Aorta (tissue), 5 donors: ENCODE results near the gene PATE4. TPM values are rescaled to one million over a fixed set of nuclear protein-coding genes. Genes with fewer than 3 reads are reported as not detected.
"Not testable (repeated sequence)": the region's sequence is repeated elsewhere in the genome, so short reads cannot be mapped to it uniquely, and the experiment has no call there.

Experiments
- ATAC-seq: fragments of 200-7000 bp; cut with Tn5 transposase; one replicate; pipeline ENCODE4 v1.9.1; 2022; ENCODE audit warnings: moderate library complexity; ENCODE audit not compliant: low FRiP score
- DNase-seq, 2 donors: peaks; one replicate each; pipeline ENCODE4 v3.0.0-alpha.2; 2020
- H3K27ac ChIP-seq, 2 donors: one replicate each; pipeline ENCODE4 v1.5.1; 2013; ENCODE audit warnings: low read length in 2 of 2, mild to moderate bottlenecking in 2 of 2, moderate library complexity in 2 of 2, control low read depth in 1 of 2, inconsistent platforms in 1 of 2, low read depth in 1 of 2
- H3K27me3 ChIP-seq, 2 donors: one replicate each; pipeline ENCODE4 v1.6.1; 2013; ENCODE audit warnings: control low read depth in 1 of 2, low read length in 1 of 2, mild to moderate bottlenecking in 1 of 2, moderate library complexity in 1 of 2; ENCODE audit not compliant: insufficient read depth in 2 of 2, control insufficient read depth in 1 of 2
- H3K36me3 ChIP-seq, 2 donors: one replicate each; pipeline ENCODE4 v1.6.1; 2013; ENCODE audit warnings: control low read depth in 1 of 2, low read length in 1 of 2, mild to moderate bottlenecking in 1 of 2; ENCODE audit not compliant: insufficient read depth in 2 of 2, control insufficient read depth in 1 of 2
- H3K4me1 ChIP-seq, 2 donors: one replicate each; pipeline ENCODE4 v1.6.1; 2013; ENCODE audit warnings: low read length in 2 of 2, control low read depth in 1 of 2, mild to moderate bottlenecking in 1 of 2, moderate library complexity in 1 of 2; ENCODE audit not compliant: insufficient read depth in 2 of 2, control insufficient read depth in 1 of 2
- H3K4me3 ChIP-seq, 2 donors: one replicate each; pipeline ENCODE4 v1.5.1; 2013; ENCODE audit warnings: low read length in 2 of 2, control low read depth in 1 of 2, mild to moderate bottlenecking in 1 of 2
- H3K9me3 ChIP-seq: one replicate; pipeline ENCODE4 v1.6.1; 2013; ENCODE audit warnings: mild to moderate bottlenecking, low read length; ENCODE audit not compliant: control insufficient read depth
- WGBS, 2 donors: extraction: QIAGEN DNeasy Blood & Tissue Kit; methylation state at CpG; one replicate each; pipeline ENCODE4 v1.1.7; 2013; 5-methylcytosine and 5-hydroxymethylcytosine counted together
- intact Hi-C, 2 donors: fragments of 100-400 bp; cut with DNase I; formaldehyde crosslinking; loops; one replicate each; pipeline versions ENCODE4 v1.14.2 to v1.15.0; 2022
- polyA plus RNA-seq, 2 donors: library from polyadenylated mRNA; stranded (reverse); fragments of 200-250 nt; gene quantifications; one replicate each; pipeline ENCODE4 v1.2.3, GENCODE V29; 2013
- total RNA-seq, 2 donors: library from RNA; stranded (reverse); fragmentation: NEBNext Ultra II Directional; extraction: Animal tissue kit (Norgen Biotek cat#: 25700); gene quantifications; one replicate each; pipeline ENCODE4 v1.2.1, GENCODE V29; 2021
- donor health status: healthy with polysubstance abuse.
- donor health status: Bipolar disorder and iron deficiency.
- donor health status: DM: no; HTN: no; CAD: no.
- donor health status: DM: no; HTN: no; CAD: no.
- donor health status: DM: yes; HTN: yes; CAD: no.

Gene PATE4
- total and polyA plus RNA-seq, 4 donors, result 0.50 TPM; not detected in 3

GRCh38 chr11:125842321-125842948 is 9.3 kb downstream of the PATE4 start:
- no peaks in the 10 kb centered on the region for H3K27me3 ChIP-seq
- peaks cover 2% of the 10 kb centered on the region for H3K9me3 ChIP-seq
- intact Hi-C loops, result no loop called here
- no peak for ATAC-seq
- 76 to 80% methylated on average over 3 of the region's 3 CpGs for WGBS, 2 donors
- no peaks in the 10 kb centered on the region for H3K36me3 ChIP-seq
- H3K4me1 ChIP-seq, result no peaks in the 10 kb centered on the region
- H3K4me3 ChIP-seq, result no peak overlapping the region
- DNase-seq, result no peak
- H3K27ac ChIP-seq, result no peak overlapping the region

GRCh38 chr11:125846188-125846587 is 13.1 kb downstream of the PATE4 start:
- H3K9me3 ChIP-seq, result peaks cover 2% of the 10 kb centered on the region
- H3K4me3 ChIP-seq, result no peak overlapping the region
- H3K4me1 ChIP-seq, result no peaks in the 10 kb centered on the region
- H3K27me3 ChIP-seq, result no peaks in the 10 kb centered on the region
- intact Hi-C loops, result no loop called here
- no peaks in the 10 kb centered on the region for H3K36me3 ChIP-seq
- no peak overlapping the region for H3K27ac ChIP-seq
- no peak for ATAC-seq
- DNase-seq, result no peak

- H3K27ac ChIP-seq, H3K4me1 ChIP-seq, H3K27me3 ChIP-seq, intact Hi-C loops, DNase-seq, H3K9me3 ChIP-seq, ATAC-seq, H3K4me3 ChIP-seq, H3K36me3 ChIP-seq: not testable (repeated sequence)
- WGBS, 2 donors, result 83 to 88% methylated on average over 9 of the region's 9 CpGs
Observed at GRCh38 chr11:125857670-125858069, 24.6 kb downstream of the PATE4 start.

DNA sequence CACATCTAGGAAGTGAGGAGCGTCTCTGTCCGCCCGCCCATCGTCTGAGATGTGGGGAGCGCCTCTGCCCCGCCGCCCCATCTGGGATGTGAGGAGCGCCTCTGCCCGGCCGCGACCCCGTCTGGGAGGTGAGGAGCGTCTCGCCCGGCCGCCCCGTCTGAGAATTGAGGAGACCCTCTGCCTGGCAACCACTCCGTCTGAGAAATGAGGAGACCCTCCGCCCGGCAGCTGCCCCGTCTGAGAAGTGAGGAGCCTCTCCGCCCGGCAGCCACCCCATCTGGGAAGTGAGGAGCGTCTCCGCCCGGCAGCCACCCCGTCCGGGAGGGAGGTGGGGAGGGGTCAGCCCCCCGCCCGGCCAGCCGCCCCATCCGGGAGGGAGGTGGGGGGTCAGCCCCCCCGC is 29.7 kb downstream of the PATE4 start:
- intact Hi-C loops, H3K36me3 ChIP-seq, H3K4me3 ChIP-seq, H3K4me1 ChIP-seq, ATAC-seq, DNase-seq, H3K27ac ChIP-seq, H3K27me3 ChIP-seq, H3K9me3 ChIP-seq: not testable (repeated sequence)
- 94 to 96% methylated on average over 8 to 33 of the region's 33 CpGs for WGBS, 2 donors

DNA sequence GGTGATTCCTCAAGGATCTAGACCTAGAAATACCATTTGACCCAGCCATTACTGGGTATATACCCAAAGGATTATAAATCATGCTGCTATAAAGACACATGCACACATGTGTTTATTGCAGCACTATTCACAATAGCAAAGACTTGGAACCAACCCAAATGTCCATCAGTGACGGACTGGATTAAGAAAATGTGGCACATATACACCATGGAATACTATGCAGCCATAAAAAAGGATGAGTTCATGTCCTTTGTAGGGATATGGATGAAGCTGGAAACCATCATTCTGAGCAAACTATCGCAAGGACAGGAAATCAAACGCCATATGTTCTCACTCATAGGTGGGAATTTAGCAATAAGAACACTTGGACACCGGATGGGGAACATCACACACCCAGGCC is 32.2 kb downstream of the PATE4 start:
- H3K9me3 ChIP-seq, ATAC-seq, H3K4me1 ChIP-seq, DNase-seq, H3K27me3 ChIP-seq, H3K36me3 ChIP-seq, H3K4me3 ChIP-seq, intact Hi-C loops, H3K27ac ChIP-seq: not testable (repeated sequence)
- WGBS, 2 donors, result 92 to 94% methylated on average over 4 of the region's 4 CpGs

- Histone ChIP-seq H3K27ac (no peak overlapping the region), H3K4me1 (no peaks in the 10 kb centered on the region), H3K27me3 (no peaks in the 10 kb centered on the region), H3K9me3 (no peaks in the 10 kb centered on the region), H3K4me3 (no peak overlapping the region), H3K36me3 (no peaks in the 10 kb centered on the region)
- ATAC-seq, result no peak
- WGBS, 2 donors, result 65 to 75% methylated on average over 2 of the region's 2 CpGs
- intact Hi-C loops, result no loop called here
- DNase-seq, result no peak
Observed at GRCh38 chr11:125869521-125869920, 36.4 kb downstream of the PATE4 start.

GRCh38 chr11:125871391-125872137 is 38.4 kb downstream of the PATE4 start:
- H3K9me3 ChIP-seq, result no peaks in the 10 kb centered on the region
- no peak for DNase-seq

GRCh38 chr11:125872138-125872491 is 39.0 kb downstream of the PATE4 start:
- Histone ChIP-seq H3K4me3 (no peak overlapping the region), H3K27me3 (no peaks in the 10 kb centered on the region), H3K36me3 (no peaks in the 10 kb centered on the region), H3K4me1 (no peaks in the 10 kb centered on the region), H3K27ac (no peak overlapping the region), H3K9me3 (no peaks in the 10 kb centered on the region)
- intact Hi-C loops, result loop anchor here in 1 of 2 donors (5.0 to 10.0 kb wide), 2 partner anchors 150 to 437 kb away; no protein-coding TSS in a partner anchor
- ATAC-seq (no peak), DNase-seq (no peak)

More at GRCh38 chr11:125871391-125872137, 38.4 kb downstream of the PATE4 start:
- H3K36me3 ChIP-seq, result no peaks in the 10 kb centered on the region
- H3K4me1 ChIP-seq, result no peaks in the 10 kb centered on the region
- intact Hi-C loops, result loop anchor here in 1 of 2 donors (5.0 to 10.0 kb wide), 2 partner anchors 149 to 437 kb away; no protein-coding TSS in a partner anchor
- no peak overlapping the region for H3K4me3 ChIP-seq
- ATAC-seq, result no peak
- no peaks in the 10 kb centered on the region for H3K27me3 ChIP-seq
- H3K27ac ChIP-seq, result no peak overlapping the region
- 70% methylated on average over 10 of the region's 10 CpGs for WGBS, 2 donors
